Esophagus muscularis mucosa (tissue), 3 donors: Measurements from ENCODE around the gene SEMA3G.

Source experiments
- POLR2A ChIP-seq: fragments of 450-650 bp; IDR thresholded peaks from one replicate; pipeline ENCODE4 v1.6.1; 2017; ENCODE audit warnings: antibody characterized with exemption, moderate library complexity, mild to moderate bottlenecking, low read depth
- POLR2AphosphoS5 ChIP-seq, 2 donors: sonication (generic); formaldehyde crosslinking; IDR thresholded peaks; one replicate each; pipeline ENCODE4 v1.6.1; 2017; ENCODE audit warnings: antibody characterized with exemption in 2 of 2
- TF ChIP-seq, protein P1 (sequence below), 3 experiments: fragments of 200-600 bp in 2 of 3; fragments of 450-650 bp in 1 of 3; sonication (generic) in 2 of 3; IDR thresholded peaks; one replicate each; pipeline ENCODE4 v1.5.1; 2017 to 2019; ENCODE audit warnings: antibody characterized with exemption in 3 of 3, mild to moderate bottlenecking in 2 of 3, moderate library complexity in 1 of 3

DNA sequence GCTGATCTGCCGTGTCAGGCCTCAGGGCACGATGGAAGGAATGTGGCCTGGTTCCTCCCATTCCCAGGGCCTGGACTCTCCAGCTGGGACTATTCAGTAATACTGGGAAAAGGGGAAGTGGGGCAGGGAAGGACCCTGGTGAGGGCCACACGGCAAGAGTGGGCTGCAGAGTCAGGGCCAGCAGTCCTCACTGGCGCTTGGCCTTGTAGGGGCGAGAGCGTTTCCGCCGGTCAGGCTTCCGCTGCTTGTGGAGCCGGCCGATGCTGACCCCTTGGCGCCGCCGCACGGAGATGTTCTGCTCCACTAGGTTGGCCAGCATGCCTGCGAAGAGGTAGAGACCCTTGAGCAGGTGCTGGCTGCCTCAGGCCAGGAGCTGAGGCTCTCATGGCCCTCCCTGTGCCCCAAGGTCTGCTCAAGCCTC lies 42.8 kb downstream of the SEMA3G start:
- TF ChIP-seq, protein P1, sequence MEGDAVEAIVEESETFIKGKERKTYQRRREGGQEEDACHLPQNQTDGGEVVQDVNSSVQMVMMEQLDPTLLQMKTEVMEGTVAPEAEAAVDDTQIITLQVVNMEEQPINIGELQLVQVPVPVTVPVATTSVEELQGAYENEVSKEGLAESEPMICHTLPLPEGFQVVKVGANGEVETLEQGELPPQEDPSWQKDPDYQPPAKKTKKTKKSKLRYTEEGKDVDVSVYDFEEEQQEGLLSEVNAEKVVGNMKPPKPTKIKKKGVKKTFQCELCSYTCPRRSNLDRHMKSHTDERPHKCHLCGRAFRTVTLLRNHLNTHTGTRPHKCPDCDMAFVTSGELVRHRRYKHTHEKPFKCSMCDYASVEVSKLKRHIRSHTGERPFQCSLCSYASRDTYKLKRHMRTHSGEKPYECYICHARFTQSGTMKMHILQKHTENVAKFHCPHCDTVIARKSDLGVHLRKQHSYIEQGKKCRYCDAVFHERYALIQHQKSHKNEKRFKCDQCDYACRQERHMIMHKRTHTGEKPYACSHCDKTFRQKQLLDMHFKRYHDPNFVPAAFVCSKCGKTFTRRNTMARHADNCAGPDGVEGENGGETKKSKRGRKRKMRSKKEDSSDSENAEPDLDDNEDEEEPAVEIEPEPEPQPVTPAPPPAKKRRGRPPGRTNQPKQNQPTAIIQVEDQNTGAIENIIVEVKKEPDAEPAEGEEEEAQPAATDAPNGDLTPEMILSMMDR (IDR thresholded peaks at IDR 0.05), result no peak
- TF ChIP-seq POLR2A (no peak), POLR2AphosphoS5 (IDR thresholded peaks at IDR 0.05) (no peak)
